NOMO-1 treated with dmso at 0.1 percent for 144 hours (cell line): Measurements from ENCODE around the gene NARS2.

Experiments
- DNase-seq: peaks from one replicate; lab custom pipeline; 2025; ENCODE audit not compliant: unreplicated experiment; lab: John Stamatoyannopoulos, UW

Gene NARS2

GRCh38 chr11:78417888-78418583 is 156.6 kb downstream of the NARS2 start:
- DNase-seq = peak; percentile 75

- no peak for DNase-seq
These were observed 157.3 kb downstream of the NARS2 start, which contains the start of gene GAB2 for GRCh38 chr11:78417175-78417887. GAB2 (minus strand) TSS chr11:78417820; CDS start chr11:78417720, 100 bp downstream.

- peak; percentile 88 for DNase-seq
These were observed 158.1 kb downstream of the NARS2 start for GRCh38 chr11:78416285-78417174.

- DNase-seq = no peak
These were observed 159.3 kb downstream of the NARS2 start for GRCh38 chr11:78415338-78415737.

GRCh38 chr11:78414321-78415051 is 160.2 kb downstream of the NARS2 start:
- DNase-seq = no peak

GRCh38 chr11:78408619-78409018 is 166.0 kb downstream of the NARS2 start:
- DNase-seq = no peak

GRCh38 chr11:78406568-78407196 is 168.0 kb downstream of the NARS2 start:
- no peak for DNase-seq

- DNase-seq = no peak
These were observed 168.9 kb downstream of the NARS2 start for GRCh38 chr11:78405805-78406204.

- no peak for DNase-seq
These were observed 170.9 kb downstream of the NARS2 start for GRCh38 chr11:78403781-78404180.

GRCh38 chr11:78402847-78403246 is 171.8 kb downstream of the NARS2 start:
- no peak for DNase-seq

GRCh38 chr11:78400702-78401101 is 174.0 kb downstream of the NARS2 start:
- DNase-seq = no peak

GRCh38 chr11:78400116-78400515 is 174.5 kb downstream of the NARS2 start:
- DNase-seq = no peak

- DNase-seq = no peak
These were observed 175.5 kb downstream of the NARS2 start for GRCh38 chr11:78399136-78399535.

- no peak for DNase-seq
These were observed 175.9 kb downstream of the NARS2 start for GRCh38 chr11:78398715-78399114.

GRCh38 chr11:78397398-78397797 is 177.3 kb downstream of the NARS2 start:
- peak; percentile 59 for DNase-seq

- no peak for DNase-seq
These were observed 179.1 kb downstream of the NARS2 start for GRCh38 chr11:78395597-78395996.

- no peak for DNase-seq
These were observed 181.8 kb downstream of the NARS2 start for GRCh38 chr11:78392854-78393253.

- DNase-seq = no peak
These were observed 183.2 kb downstream of the NARS2 start for GRCh38 chr11:78391424-78391823.

GRCh38 chr11:78390809-78391208 is 183.9 kb downstream of the NARS2 start:
- peak; percentile 32 for DNase-seq

- no peak for DNase-seq
These were observed 188.3 kb downstream of the NARS2 start for GRCh38 chr11:78386215-78386941.
